DOHH2 (cell line): Measurements from ENCODE around the gene SVIL.
"Not testable (repeated sequence)": the region's sequence is repeated elsewhere in the genome, so short reads cannot be mapped to it uniquely, and the experiment has no call there.

ENCODE experiments used
- H3F3A ChIP-seq: fragments of 200-600 bp; sonication (generic), shearing (Covaris generic); 2 replicates; pipeline ENCODE4 v1.6.0; 2016; ENCODE audit warnings: antibody characterized with exemption, mild to moderate bottlenecking; ENCODE audit not compliant: control insufficient read depth, insufficient read depth
- H3K27ac ChIP-seq: fragments of 200-600 bp; sonication (generic); 2 replicates; pipeline ENCODE4 v1.5.1; 2014; ENCODE audit warnings: low read depth, mild to moderate bottlenecking, low read length, moderate library complexity
- H3K27me3 ChIP-seq: fragments of 200-600 bp; sonication (generic); 2 replicates; pipeline ENCODE4 v1.6.1; 2014; ENCODE audit warnings: mild to moderate bottlenecking, low read length, mixed read lengths; ENCODE audit not compliant: control insufficient read depth
- H3K36me3 ChIP-seq: fragments of 200-600 bp; sonication (generic); 2 replicates; pipeline ENCODE4 v1.6.1; 2014; ENCODE audit warnings: mild to moderate bottlenecking, low read length, moderate library complexity, mixed read lengths; ENCODE audit not compliant: control insufficient read depth
- H3K4me1 ChIP-seq: fragments of 200-600 bp; sonication (generic); 2 replicates; pipeline ENCODE4 v1.6.1; 2014; ENCODE audit warnings: mild to moderate bottlenecking, low read length, mixed read lengths; ENCODE audit not compliant: control insufficient read depth
- H3K4me2 ChIP-seq: fragments of 200-600 bp; sonication (generic); 2 replicates; pipeline ENCODE4 v1.6.0; 2014; ENCODE audit warnings: mild to moderate bottlenecking, low read length, moderate library complexity
- H3K4me3 ChIP-seq: fragments of 200-600 bp; sonication (generic); 2 replicates; pipeline ENCODE4 v1.5.1; 2014; ENCODE audit warnings: mild to moderate bottlenecking, low read length, mixed read lengths
- H3K79me2 ChIP-seq: fragments of 200-600 bp; sonication (generic); 2 replicates; pipeline ENCODE4 v1.6.1; 2014; ENCODE audit warnings: mild to moderate bottlenecking, low read length, mixed read lengths; ENCODE audit not compliant: control insufficient read depth
- H3K9me2 ChIP-seq: fragments of 200-600 bp; sonication (generic); replicated peaks from 2 replicates; pipeline ENCODE4 v1.6.1; 2014; ENCODE audit warnings: mild to moderate bottlenecking, low read length, mixed read lengths; ENCODE audit not compliant: control insufficient read depth
- H3K9me3 ChIP-seq: fragments of 200-600 bp; sonication (generic); 2 replicates; pipeline ENCODE4 v1.6.1; 2014; ENCODE audit warnings: antibody characterized with exemption, low read length, mixed read lengths; ENCODE audit not compliant: control insufficient read depth, insufficient read depth
- H4K20me1 ChIP-seq: fragments of 200-600 bp; sonication (generic); 2 replicates; pipeline ENCODE4 v1.6.0; 2014; ENCODE audit warnings: low read depth, mild to moderate bottlenecking, antibody characterized with exemption, low read length, moderate library complexity; ENCODE audit not compliant: control insufficient read depth, insufficient read depth
- EZH2phosphoT487 ChIP-seq: fragments of 200-600 bp; sonication (generic); IDR thresholded peaks from 2 replicates; pipeline ENCODE4 v1.6.1; 2017; ENCODE audit warnings: borderline replicate concordance, mild to moderate bottlenecking, antibody characterized with exemption, low read length, moderate library complexity, mixed read lengths
- TF ChIP-seq, protein P1 (sequence below): fragments of 200-600 bp; sonication (generic); IDR thresholded peaks from one replicate; pipeline ENCODE4 v1.5.1; 2014; ENCODE audit warnings: antibody characterized with exemption, mild to moderate bottlenecking, low read depth, low read length; ENCODE audit not compliant: poor library complexity, severe bottlenecking

Gene SVIL

DNA sequence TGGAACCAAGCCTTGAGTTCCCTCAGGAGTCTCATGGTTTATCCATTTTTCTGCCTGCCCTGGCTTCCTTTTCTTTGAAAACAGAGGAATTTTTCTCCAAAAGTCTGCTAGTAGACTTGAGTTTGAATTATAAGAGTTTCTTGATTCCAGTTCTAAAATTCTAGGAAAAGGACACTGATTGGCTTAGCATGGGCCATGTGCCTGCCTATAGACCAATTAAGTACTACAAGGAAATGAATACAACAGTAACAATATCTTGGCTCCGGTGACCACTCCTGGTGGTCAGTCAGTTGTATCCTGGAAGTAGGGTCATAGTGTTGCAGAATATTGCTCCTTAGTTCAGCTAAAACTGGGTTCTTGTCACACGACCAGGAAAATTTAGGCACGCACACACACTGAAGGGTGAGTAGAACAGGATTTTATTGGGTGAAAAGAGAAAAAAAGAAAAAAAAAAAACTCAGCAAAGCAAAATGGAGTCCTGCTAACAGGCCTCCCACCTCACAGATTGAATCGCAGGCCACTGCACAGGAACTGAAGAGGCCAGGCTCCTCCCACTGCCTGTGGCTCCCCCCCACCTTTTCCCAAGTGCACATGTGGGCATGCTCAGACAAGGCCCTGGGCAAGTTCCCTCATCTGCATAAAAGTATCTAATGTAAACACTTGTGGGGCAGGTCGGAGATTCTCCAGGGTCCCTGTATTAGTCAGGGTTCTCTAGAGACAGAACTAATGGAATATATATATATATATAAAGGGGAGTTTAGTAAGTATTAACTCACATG is 190.8 kb downstream of the SVIL start:
- Histone ChIP-seq H3K9me3 (no peaks in the 10 kb centered on the region), H3K4me2 (no peak overlapping the region), H3K36me3 (no peaks in the 10 kb centered on the region), H3F3A (no peaks in the 10 kb centered on the region), H3K4me1 (no peaks in the 10 kb centered on the region), H3K27ac (no peak overlapping the region), H3K27me3 (no peaks in the 10 kb centered on the region), H3K9me2 (no peaks in the 10 kb centered on the region), H3K79me2 (no peaks in the 10 kb centered on the region), H3K4me3 (no peak overlapping the region), H4K20me1 (no peaks in the 10 kb centered on the region)
- TF ChIP-seq, protein P1, sequence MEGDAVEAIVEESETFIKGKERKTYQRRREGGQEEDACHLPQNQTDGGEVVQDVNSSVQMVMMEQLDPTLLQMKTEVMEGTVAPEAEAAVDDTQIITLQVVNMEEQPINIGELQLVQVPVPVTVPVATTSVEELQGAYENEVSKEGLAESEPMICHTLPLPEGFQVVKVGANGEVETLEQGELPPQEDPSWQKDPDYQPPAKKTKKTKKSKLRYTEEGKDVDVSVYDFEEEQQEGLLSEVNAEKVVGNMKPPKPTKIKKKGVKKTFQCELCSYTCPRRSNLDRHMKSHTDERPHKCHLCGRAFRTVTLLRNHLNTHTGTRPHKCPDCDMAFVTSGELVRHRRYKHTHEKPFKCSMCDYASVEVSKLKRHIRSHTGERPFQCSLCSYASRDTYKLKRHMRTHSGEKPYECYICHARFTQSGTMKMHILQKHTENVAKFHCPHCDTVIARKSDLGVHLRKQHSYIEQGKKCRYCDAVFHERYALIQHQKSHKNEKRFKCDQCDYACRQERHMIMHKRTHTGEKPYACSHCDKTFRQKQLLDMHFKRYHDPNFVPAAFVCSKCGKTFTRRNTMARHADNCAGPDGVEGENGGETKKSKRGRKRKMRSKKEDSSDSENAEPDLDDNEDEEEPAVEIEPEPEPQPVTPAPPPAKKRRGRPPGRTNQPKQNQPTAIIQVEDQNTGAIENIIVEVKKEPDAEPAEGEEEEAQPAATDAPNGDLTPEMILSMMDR: no peak
- no peak for TF ChIP-seq EZH2phosphoT487

DNA sequence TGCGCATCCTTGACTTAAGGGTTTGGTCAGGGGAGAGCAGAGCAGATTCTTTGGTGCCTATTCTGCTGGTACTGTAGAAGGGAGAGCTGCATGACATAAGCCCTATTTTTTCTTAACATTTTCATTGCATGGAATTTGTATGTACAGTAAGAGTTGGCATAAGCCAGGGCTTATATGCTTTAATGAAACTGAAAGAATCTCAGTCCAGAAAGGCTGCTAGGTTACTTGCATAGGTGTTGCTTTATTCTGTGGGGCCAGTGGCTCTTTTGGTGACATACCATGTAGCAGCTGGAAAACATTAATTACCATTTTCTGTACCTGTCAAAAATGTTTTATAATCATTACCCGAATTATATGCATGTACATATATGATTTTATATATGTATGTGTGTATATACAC is 193.8 kb downstream of the SVIL start:
- Histone ChIP-seq H3K9me2 (no peaks in the 10 kb centered on the region), H3K4me1 (no peaks in the 10 kb centered on the region), H3K9me3 (no peaks in the 10 kb centered on the region), H4K20me1 (no peaks in the 10 kb centered on the region), H3F3A (no peaks in the 10 kb centered on the region), H3K4me2 (no peak overlapping the region), H3K27me3 (no peaks in the 10 kb centered on the region), H3K79me2 (no peaks in the 10 kb centered on the region), H3K36me3 (no peaks in the 10 kb centered on the region), H3K27ac (no peak overlapping the region), H3K4me3 (no peak overlapping the region)
- TF ChIP-seq, protein P1: no peak
- no peak for TF ChIP-seq EZH2phosphoT487

DNA sequence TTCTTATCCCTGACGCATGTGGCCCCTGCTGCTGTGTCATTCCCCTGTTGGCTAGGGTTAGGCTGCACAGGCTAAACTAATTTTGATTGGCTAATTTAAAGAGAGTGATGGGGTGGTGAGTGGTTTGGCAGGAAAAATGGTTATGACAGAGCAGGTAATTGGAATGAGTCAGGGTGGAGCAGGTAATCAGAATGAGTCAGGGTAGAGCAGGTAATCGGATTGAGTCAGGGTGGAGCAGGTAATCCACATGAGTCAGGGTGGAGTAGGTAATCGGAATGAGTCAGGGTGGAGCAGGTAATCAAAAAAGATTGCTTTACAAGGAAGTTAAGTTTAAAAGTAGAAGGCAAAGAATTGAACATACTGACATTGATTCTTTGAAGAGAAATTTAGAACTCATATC is 195.8 kb downstream of the SVIL start:
- not testable (repeated sequence) for H3K9me3 ChIP-seq, H3K27me3 ChIP-seq, H3K36me3 ChIP-seq, H3K4me1 ChIP-seq, H3K79me2 ChIP-seq, H3K4me3 ChIP-seq, H3K9me2 ChIP-seq, H3F3A ChIP-seq, H3K4me2 ChIP-seq, H3K27ac ChIP-seq, H4K20me1 ChIP-seq

DNA sequence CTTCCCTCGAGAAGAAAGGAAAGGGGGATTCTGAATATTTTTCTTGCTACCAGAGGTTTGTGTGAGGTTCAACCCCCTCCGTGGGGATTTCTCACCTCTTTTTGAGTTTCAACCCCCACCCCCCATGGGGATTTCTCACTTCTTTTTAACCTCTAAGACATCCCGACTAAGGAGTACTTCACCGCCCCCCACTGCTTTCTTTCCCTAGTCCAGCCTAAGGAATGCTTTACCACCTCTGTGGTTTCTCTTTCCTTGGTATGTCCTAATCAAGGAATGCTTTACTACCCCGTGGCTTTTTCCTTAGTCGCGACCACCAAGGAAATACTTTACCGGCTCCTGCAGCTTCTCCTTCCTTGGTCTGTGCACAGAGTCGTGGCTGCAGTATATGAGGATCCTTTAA is 196.5 kb downstream of the SVIL start:
- Histone ChIP-seq H4K20me1 (no peaks in the 10 kb centered on the region), H3K4me1 (no peaks in the 10 kb centered on the region), H3K27ac (no peak overlapping the region), H3K9me2 (no peaks in the 10 kb centered on the region), H3K27me3 (no peaks in the 10 kb centered on the region), H3K4me3 (no peak overlapping the region), H3F3A (no peaks in the 10 kb centered on the region), H3K36me3 (no peaks in the 10 kb centered on the region), H3K4me2 (no peak overlapping the region), H3K9me3 (no peaks in the 10 kb centered on the region), H3K79me2 (no peaks in the 10 kb centered on the region)
- no peak for TF ChIP-seq EZH2phosphoT487
- TF ChIP-seq, protein P1: no peak
